Gastroesophageal sphincter (tissue), 3 donors: Measurements from ENCODE around the gene APOC1.

Experiments
- CTCF ChIP-seq, 4 experiments: fragments of 200-600 bp in 2 of 4; fragments of 450-650 bp in 2 of 4; sonication (generic) in 1 of 4; IDR thresholded peaks; one replicate each; pipeline ENCODE4 v1.5.1; 2017 to 2019; ENCODE audit warnings: antibody characterized with exemption in 4 of 4, mild to moderate bottlenecking in 2 of 4, moderate library complexity in 2 of 4
- EP300 ChIP-seq: sonication (generic); formaldehyde crosslinking; IDR thresholded peaks from one replicate; pipeline ENCODE4 v1.6.1; 2017; ENCODE audit warnings: antibody characterized with exemption, mild to moderate bottlenecking
- POLR2A ChIP-seq, 2 donors: fragments of 450-650 bp; IDR thresholded peaks; one replicate each; pipeline ENCODE4 v1.6.1; 2017; ENCODE audit warnings: antibody characterized with exemption in 2 of 2, mild to moderate bottlenecking in 2 of 2, moderate library complexity in 1 of 2
- POLR2AphosphoS5 ChIP-seq: sonication (generic); formaldehyde crosslinking; IDR thresholded peaks from one replicate; pipeline ENCODE4 v1.6.1; 2017; ENCODE audit warnings: antibody characterized with exemption

DNA sequence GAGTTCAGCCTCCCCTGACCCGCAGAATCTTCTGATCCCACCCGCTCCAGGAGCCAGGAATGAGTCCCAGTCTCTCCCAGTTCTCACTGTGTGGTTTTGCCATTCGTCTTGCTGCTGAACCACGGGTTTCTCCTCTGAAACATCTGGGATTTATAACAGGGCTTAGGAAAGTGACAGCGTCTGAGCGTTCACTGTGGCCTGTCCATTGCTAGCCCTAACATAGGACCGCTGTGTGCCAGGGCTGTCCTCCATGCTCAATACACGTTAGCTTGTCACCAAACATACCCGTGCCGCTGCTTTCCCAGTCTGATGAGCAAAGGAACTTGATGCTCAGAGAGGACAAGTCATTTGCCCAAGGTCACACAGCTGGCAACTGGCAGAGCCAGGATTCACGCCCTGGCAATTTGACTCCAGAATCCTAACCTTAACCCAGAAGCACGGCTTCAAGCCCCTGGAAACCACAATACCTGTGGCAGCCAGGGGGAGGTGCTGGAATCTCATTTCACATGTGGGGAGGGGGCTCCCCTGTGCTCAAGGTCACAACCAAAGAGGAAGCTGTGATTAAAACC lies 9.9 kb upstream of the APOC1 start:
- no peak for TF ChIP-seq POLR2AphosphoS5
- TF ChIP-seq CTCF (IDR thresholded peaks at IDR 0.05): no peak
- TF ChIP-seq EP300: no peak
- TF ChIP-seq POLR2A (IDR thresholded peaks at IDR 0.05): no peak
